GM21529 (cell line): ENCODE data around the gene HOXA4.

ENCODE experiments used
- ATAC-seq: cut with Tn5 transposase; IDR thresholded peaks from one replicate; pipeline ENCODE4 v1.9.1; 2021; ENCODE audit not compliant: unreplicated experiment

HOXA4 gene

DNA sequence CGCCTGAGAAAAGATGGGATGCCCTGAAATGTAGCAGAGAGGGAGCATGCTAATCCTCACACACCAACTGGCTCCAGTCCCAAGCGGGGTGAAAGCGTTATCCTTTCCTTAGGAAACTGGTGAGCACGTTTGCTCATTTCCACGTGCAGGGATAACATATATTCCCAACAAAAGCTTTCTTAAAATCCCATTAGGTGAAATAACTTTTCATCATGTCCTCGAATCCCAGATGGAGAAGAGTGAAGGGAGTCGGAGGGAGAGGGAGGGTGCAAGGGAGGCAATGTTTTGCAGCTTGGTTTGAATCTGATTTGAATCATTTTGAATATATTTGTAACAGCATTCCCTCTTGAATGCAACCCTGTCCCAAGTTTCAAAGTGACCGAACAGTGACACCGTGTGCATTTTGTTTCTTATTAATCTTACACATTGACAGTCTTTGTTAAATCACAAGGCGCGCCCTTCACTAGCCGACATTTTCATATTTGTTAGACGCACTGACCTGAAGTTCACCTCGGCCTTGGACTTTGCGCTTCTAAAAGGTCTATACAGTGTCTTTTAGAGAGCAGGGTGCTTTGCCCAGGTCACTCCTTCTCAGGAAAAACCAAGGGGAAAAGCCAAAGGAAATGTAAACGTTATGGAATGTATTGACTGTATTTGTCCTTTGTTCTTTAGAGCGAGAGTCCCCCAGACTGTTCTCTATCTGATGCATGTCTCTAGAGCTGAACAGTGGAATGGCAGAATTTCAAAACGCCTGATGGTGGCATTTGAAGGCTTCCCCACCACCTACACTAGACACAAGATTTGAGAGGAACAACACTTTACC is 3.1 kb upstream of the HOXA4 start:
- ATAC-seq: no peak

GRCh38 chr7:27132978-27133377 is 2.4 kb upstream of the HOXA4 start:
- ATAC-seq: no peak

DNA sequence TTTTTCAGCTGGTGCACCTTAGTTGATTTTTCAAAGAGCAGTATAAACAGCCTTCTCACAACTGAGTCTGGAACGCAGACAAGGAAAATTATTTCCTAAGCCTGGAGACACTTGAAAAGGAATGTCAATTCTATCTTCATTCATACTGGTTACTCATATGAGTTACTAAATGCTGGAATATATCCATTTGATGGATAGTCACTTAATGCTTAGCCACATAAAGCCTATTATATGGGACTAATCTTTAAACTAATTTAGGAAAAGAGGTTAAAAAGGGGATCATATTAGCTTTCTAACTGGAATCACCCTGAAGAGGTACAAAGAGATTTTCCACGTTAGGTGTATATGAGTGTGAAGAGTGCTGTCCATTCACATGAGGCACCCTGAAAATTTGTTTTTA is 1.7 kb upstream of the HOXA4 start:
- ATAC-seq: no peak

DNA sequence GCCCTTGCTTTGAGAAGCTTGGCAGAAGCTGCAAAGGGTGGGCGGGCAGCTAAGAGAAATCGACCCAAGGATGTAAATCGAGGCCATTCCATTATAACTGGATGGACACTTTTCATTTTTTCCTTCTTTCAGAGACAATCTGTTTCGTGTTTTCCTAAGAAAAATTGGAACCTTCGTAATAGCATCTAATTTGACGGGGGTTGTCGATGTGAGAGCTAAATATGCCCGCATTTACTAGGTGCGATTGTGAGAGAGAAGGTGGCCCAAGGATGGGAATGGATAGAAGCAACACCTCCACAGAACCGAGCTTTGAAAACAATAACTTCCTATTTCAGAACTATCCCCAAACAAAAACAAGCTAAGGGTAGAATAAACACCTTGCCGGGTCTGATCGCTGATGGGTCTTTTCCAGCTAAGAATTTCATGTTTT is 848 bp upstream of the HOXA4 start:
- ATAC-seq: no peak

GRCh38 chr7:27129729-27130539 is 623 bp downstream of the HOXA4 start:
- no peak for ATAC-seq

- ATAC-seq: no peak
Observed at GRCh38 chr7:27128776-27129728, 1.5 kb downstream of the HOXA4 start.

GRCh38 chr7:27128034-27128433 is 2.5 kb downstream of the HOXA4 start:
- no peak for ATAC-seq

DNA sequence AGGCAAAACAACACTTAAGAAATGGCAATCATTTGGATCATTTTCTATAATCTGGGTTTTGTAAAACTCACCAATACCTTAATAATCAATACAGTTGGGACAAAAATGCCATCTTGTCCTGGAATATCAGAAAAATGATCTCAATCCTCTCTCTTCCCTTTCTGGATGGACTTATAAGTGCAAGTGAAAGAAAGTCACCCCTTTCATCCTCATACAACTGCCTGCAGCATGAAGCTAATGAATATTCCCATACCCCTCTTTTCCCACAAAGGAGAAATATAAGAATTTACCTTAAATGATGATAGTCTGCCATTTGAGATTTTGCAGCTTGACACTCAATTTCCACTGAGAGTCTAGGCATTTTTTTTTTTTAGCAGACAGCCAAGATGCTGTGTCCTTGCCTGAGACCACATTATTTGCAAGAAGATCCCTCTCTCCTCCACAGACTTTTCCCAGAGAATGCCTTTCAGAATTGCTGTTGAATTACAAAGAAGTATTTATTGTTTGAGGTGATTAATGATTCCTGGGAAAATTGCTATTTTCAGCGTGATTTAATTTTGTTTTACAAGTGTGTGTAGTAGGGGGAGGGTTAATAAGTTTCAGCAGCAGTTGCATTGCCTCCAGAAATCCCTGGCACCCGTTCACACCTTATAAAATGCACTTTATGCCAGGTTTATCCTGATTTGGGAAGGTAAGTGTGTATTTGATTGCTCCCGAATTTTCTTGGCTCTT is 3.8 kb downstream of the HOXA4 start:
- no peak for ATAC-seq

DNA sequence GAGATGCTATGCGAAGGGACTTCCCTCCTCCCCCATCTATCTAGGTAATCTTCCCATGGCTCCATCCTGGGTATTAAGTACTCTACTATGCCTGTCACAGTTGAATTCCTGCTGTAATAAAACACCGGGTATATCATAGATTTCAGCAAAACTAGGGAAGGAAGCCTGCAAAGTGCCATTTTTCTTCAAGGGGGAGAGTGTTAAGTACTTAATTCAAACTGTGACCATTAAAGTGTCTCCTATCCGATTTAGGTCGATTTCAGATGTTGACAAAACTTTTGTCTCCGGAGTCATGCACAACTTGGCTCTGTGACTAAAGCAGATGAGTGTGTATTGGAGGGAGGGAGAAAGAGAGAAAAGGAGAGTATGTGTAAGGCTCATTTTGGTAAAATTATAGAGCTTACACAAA is 4.6 kb downstream of the HOXA4 start:
- ATAC-seq: no peak

GRCh38 chr7:27124902-27125689 is 5.5 kb downstream of the HOXA4 start:
- no peak for ATAC-seq

GRCh38 chr7:27124096-27124901 is 6.3 kb downstream of the HOXA4 start:
- no peak for ATAC-seq

DNA sequence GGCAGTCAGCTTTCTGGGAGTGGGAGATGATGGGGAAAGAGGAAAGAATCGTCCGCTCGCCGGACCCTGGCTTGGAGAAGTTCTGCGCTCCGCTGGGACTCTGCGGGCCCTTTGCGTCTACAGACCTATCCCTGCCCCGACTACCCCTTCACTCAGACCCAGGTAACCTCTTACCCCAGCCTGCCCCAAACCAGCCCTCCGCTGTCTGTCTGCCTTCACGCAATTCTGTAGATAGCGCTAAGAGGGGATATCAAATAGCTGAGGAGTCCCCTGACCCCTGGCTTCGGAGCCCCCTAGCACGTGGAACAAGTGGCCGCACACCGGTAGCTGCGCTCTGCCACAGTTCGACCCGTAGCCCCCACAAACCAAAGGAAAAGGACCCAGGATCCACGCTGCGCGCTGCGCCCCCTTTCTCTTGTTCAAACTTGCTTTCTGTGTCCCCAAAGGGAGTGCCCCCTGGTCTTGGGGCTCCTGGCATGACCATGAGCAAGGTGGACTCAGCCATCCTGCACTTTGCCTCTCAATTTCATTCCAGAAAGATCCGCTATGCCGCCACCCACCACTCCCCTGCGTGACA is 7.0 kb downstream of the HOXA4 start:
- ATAC-seq: no peak

DNA sequence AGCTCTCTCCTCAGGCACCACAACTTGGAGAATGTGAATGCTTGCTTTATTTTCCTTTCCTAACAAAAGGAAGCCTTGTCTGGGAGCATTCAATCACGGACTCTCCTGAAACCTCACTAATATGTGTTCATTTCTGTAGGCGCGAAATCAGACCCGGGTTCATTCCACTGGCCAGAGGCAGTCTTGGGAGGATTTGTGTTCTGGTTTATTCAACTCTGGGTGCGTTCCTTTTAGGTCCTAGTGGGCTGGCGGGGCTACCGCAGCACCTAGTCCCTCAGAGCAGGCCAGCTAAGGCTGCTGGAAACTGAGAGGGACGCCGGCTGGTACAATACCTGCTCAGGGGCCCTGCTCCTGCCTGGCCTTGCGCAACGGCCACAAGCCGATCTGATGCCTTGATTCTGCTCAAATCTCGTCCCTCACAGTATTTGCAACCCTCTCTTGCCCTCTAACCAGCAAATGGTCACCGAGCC is 7.5 kb downstream of the HOXA4 start:
- no peak for ATAC-seq

DNA sequence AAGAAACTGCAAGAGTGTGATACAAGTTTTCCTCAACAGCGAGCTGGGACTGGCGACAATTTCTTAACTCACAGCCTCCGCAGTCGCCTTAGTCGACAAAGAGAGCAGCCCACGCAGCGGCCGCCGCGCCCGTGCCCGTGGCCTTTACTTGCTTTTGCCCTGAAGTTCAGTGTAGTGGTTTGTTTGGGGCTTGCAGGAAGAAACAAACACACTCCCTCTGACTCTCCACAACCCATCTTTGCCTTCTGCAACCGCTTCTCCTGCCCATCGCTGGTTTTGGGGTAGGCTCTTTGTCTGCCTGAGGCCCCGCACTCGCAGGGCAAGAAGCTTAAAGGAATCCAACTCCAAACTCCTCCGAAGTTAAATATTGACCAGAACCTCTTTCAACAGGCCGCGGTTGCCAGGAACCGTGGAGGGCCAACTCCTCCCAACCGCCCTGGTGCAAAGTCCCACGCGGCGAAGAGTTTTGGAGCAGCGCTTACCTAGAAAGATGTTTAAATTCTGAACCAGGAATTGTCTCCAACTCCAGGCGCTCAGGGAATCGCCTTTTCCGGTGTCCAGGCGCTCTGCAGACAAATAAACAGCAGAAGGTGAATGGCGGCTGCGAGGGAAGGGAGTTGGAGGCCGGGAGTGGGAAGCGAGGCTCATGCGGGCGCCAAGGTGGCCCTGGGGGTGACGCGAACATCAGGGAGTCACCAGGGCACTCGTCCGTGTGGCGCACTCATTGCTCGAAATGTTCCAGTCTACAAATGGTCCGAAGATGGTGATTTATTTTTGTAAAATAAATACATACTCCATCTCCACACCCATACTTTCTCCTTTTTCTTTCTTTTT is 8.3 kb downstream of the HOXA4 start:
- ATAC-seq: no peak

DNA sequence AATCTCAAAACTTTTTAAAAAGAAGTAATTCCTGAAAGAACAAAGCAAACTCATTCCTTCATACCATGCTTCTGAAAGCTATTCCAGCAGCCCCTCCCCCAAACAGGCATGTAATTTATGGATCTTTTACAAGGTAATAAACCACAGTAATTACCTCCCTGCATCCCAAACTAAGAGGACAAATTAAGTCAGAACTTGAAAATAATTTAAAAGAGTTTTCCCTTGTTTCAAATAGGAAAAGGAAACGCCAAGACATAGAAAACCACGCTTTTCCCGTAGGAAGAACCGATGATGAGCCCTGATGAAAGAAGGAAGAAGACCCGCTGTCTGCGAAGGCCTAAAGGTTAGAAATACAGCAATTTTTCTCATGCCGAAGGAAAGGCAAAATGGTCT is 8.9 kb downstream of the HOXA4 start:
- no peak for ATAC-seq

DNA sequence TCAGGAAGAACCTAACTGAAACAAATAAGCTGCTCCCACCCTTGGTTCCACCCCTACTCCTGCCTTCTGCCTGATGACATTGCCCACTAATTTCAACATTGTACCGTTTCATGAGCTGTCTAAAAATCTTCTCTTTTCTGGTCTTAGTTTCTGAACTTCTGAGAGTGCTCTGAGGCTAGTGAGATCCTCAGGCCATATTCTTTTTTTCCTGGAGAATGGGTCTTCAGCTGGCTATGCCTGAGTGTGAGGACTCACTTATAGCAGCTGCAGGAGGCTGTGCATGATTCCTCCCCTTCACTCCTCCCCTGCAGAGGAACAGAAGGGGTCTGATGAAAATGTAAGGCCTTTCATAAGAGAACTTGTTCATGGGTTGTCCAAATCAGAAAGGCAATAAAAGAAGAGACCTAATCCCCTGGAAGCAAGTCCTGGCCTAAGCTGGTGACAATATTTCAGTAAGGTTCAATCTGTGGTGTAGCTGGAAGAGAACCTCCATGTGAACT is 11.1 kb downstream of the HOXA4 start:
- ATAC-seq: no peak

DNA sequence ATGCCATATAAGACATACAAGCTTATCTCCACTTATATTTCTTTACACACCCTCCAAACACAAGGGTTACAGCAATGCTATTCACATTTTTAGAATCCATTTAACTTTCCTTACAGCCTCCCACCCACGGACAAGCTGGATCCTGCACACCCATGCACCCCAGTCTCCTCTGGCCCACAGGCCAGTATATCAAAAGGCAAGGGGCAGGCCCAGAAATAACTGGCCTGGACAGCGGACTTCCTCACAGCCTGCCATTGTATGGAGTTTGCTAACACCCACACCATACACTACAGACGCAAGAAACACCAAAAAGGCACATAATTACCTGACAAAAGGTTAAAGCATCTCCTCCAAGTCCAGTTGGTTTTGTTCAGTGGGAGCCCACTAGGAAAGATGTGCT is 12.0 kb downstream of the HOXA4 start:
- ATAC-seq: no peak
